H1 (cell line): Measurements from ENCODE around the gene SLC6A18. TPM values are rescaled to one million over a fixed set of nuclear protein-coding genes. Genes with fewer than 3 reads are reported as not detected.

Experiments used
- CTCF ChIA-PET: fragments of 300-600 bp; sonication (Branson Sonifier 250); formaldehyde crosslinking; loops from one replicate; lab custom pipeline; 2021; ENCODE audit not compliant: partially characterized antibody; lab: Charles Lee
- POLR2A ChIA-PET: fragments of 300-600 bp; sonication (Branson Sonifier 250); formaldehyde crosslinking; loops from one replicate; lab custom pipeline; 2021; ENCODE audit warnings: inconsistent platforms; ENCODE audit not compliant: partially characterized antibody; lab: Charles Lee
- DNase-seq, 2 experiments: peaks; one replicate each; pipeline versions ENCODE4 v3.0.0 to v3.0.0-alpha.2; 2010 to 2022; ENCODE audit warnings: low spot score in 2 of 2, low read depth in 1 of 2, mixed read lengths in 1 of 2
- FAIRE-seq: peaks from 2 replicates; lab custom pipeline; 2011; peaks lifted over from hg19 to GRCh38; lab: Jason Lieb, UNC
- H2AFZ ChIP-seq: 2 replicates; pipeline ENCODE4 v1.8.1; 2012; ENCODE audit warnings: low read length, inconsistent platforms
- H2AK5ac ChIP-seq: 2 replicates; pipeline ENCODE4 v1.6.1; 2013; ENCODE audit warnings: low read depth, low read length
- H2BK120ac ChIP-seq: replicated peaks from 2 replicates; pipeline ENCODE3; 2013; ENCODE audit warnings: low read depth, low read length, inconsistent platforms
- H2BK12ac ChIP-seq: 2 replicates; pipeline ENCODE4 v1.6.1; 2013; ENCODE audit warnings: low read depth, low read length
- H2BK15ac ChIP-seq: 2 replicates; pipeline ENCODE4 v1.6.1; 2013; ENCODE audit warnings: low read length
- H2BK20ac ChIP-seq: 2 replicates; pipeline ENCODE4 v1.6.1; 2013; ENCODE audit warnings: low read length
- H2BK5ac ChIP-seq: 2 replicates; pipeline ENCODE4 v1.6.1; 2013; ENCODE audit warnings: low read depth, low read length
- H3K14ac ChIP-seq: 2 replicates; pipeline ENCODE4 v1.6.1; 2013; ENCODE audit warnings: inconsistent platforms; ENCODE audit not compliant: insufficient read length
- H3K18ac ChIP-seq: 2 replicates; pipeline ENCODE4 v1.6.1; 2013; ENCODE audit warnings: low read length; ENCODE audit errors: extremely low read depth
- H3K23ac ChIP-seq: 2 replicates; pipeline ENCODE4 v1.6.1; 2013; ENCODE audit warnings: inconsistent platforms; ENCODE audit not compliant: insufficient read length
- H3K23me2 ChIP-seq: 2 replicates; pipeline ENCODE4 v1.6.1; 2013; ENCODE audit warnings: low read depth, low read length
- H3K27ac ChIP-seq: 2 replicates; pipeline ENCODE4 v1.6.1; 2011; ENCODE audit warnings: low read depth, low read length, inconsistent platforms
- H3K27me3 ChIP-seq, 4 experiments: replicated peaks in 1 of 4; 1 replicate in 1 of 4; 2 replicates in 3 of 4; pipeline versions ENCODE4 v1.6.1 to v1.8.1; 2011 to 2013; ENCODE audit warnings: low read length in 3 of 4, mild to moderate bottlenecking in 3 of 4, inconsistent platforms in 2 of 4, mixed read lengths in 2 of 4, moderate library complexity in 1 of 4; ENCODE audit not compliant: control insufficient read depth in 3 of 4, insufficient read depth in 3 of 4; ENCODE audit errors: extremely low read depth in 1 of 4
- H3K36me3 ChIP-seq, 4 experiments: 2 replicates each; pipeline versions ENCODE4 v1.6.1 to v1.8.1; 2011 to 2013; ENCODE audit warnings: mild to moderate bottlenecking in 4 of 4, low read length in 3 of 4, moderate library complexity in 2 of 4, control low read depth in 1 of 4, inconsistent platforms in 1 of 4; ENCODE audit not compliant: insufficient read depth in 4 of 4, control insufficient read depth in 2 of 4
- H3K4ac ChIP-seq: replicated peaks from 2 replicates; pipeline ENCODE3; 2013; ENCODE audit warnings: low read length, low read depth, mixed read lengths, inconsistent platforms; ENCODE audit not compliant: insufficient read length
- H3K4me1 ChIP-seq, 4 experiments: replicated peaks in 1 of 4; 1 replicate in 1 of 4; 2 replicates in 3 of 4; pipeline versions ENCODE4 v1.6.1 to v1.8.1; 2011 to 2013; ENCODE audit warnings: low read length in 3 of 4, inconsistent platforms in 2 of 4, mixed read lengths in 1 of 4; ENCODE audit not compliant: insufficient read depth in 4 of 4, control insufficient read depth in 3 of 4
- H3K4me2 ChIP-seq, 2 experiments: 2 replicates each; pipeline versions ENCODE4 v1.6.1 to v1.8.1; 2011 to 2013; ENCODE audit warnings: low read depth in 2 of 2, low read length in 2 of 2, control low read depth in 1 of 2, inconsistent platforms in 1 of 2, mild to moderate bottlenecking in 1 of 2; ENCODE audit not compliant: insufficient read depth in 1 of 2
- H3K4me3 ChIP-seq, 4 experiments: fragments of 200-600, 300-600 bp in 1 of 4; sonication (generic), shearing (Covaris generic), sonication (Bioruptor Twin) in 1 of 4; 2 replicates each; pipeline versions ENCODE4 v1.5.1 to v1.8.1; 2011 to 2016; ENCODE audit warnings: low read length in 4 of 4, low read depth in 3 of 4, control low read depth in 2 of 4, inconsistent platforms in 2 of 4, mild to moderate bottlenecking in 2 of 4, mixed read lengths in 1 of 4, moderate library complexity in 1 of 4; ENCODE audit not compliant: insufficient read depth in 2 of 4; ENCODE audit errors: extremely low read depth in 1 of 4
- H3K56ac ChIP-seq: replicated peaks from 2 replicates; pipeline ENCODE3; 2013; ENCODE audit warnings: low read depth, mild to moderate bottlenecking, mixed read lengths, low read length, inconsistent platforms; ENCODE audit not compliant: insufficient read length
- H3K79me1 ChIP-seq: 2 replicates; pipeline ENCODE4 v1.6.1; 2013; ENCODE audit warnings: low read depth, low read length, control low read depth
- H3K79me2 ChIP-seq, 2 experiments: 2 replicates each; pipeline versions ENCODE4 v1.6.1 to v1.8.1; 2012 to 2013; ENCODE audit warnings: low read length in 2 of 2, mild to moderate bottlenecking in 2 of 2, inconsistent platforms in 1 of 2; ENCODE audit not compliant: insufficient read depth in 2 of 2, control insufficient read depth in 1 of 2
- H3K9ac ChIP-seq, 4 experiments: replicated peaks in 1 of 4; 1 replicate in 1 of 4; 2 replicates in 3 of 4; pipeline versions ENCODE4 v1.6.1 to v1.8.1; 2011 to 2013; ENCODE audit warnings: low read depth in 3 of 4, low read length in 3 of 4, control low read depth in 2 of 4, mild to moderate bottlenecking in 2 of 4, moderate library complexity in 2 of 4, inconsistent platforms in 1 of 4; ENCODE audit errors: extremely low read depth in 1 of 4
- H3K9me3 ChIP-seq, 2 experiments: 2 replicates each; pipeline versions ENCODE4 v1.6.1 to v1.8.1; 2012 to 2013; ENCODE audit warnings: mild to moderate bottlenecking in 2 of 2, moderate library complexity in 2 of 2, control low read depth in 1 of 2, inconsistent platforms in 1 of 2, low read depth in 1 of 2, low read length in 1 of 2, mixed read lengths in 1 of 2; ENCODE audit not compliant: insufficient read depth in 2 of 2
- H4K20me1 ChIP-seq, 2 experiments: replicated peaks in 1 of 2; 2 replicates each; pipeline versions ENCODE3 to v1.8.1; 2011 to 2013; ENCODE audit warnings: inconsistent platforms in 2 of 2, low read length in 2 of 2, mild to moderate bottlenecking in 1 of 2; ENCODE audit not compliant: insufficient read depth in 2 of 2, control insufficient read depth in 1 of 2
- H4K5ac ChIP-seq: 2 replicates; pipeline ENCODE4 v1.6.1; 2013; ENCODE audit warnings: low read length, low read depth, mixed read lengths, inconsistent platforms; ENCODE audit not compliant: insufficient read length
- H4K8ac ChIP-seq: 2 replicates; pipeline ENCODE4 v1.8.0; 2013; ENCODE audit warnings: mild to moderate bottlenecking, moderate library complexity, low read length, inconsistent platforms; ENCODE audit not compliant: insufficient read depth; ENCODE audit errors: extremely low read depth
- H4K91ac ChIP-seq: replicated peaks from 2 replicates; pipeline ENCODE3; 2013; ENCODE audit warnings: low read length, mixed read lengths, inconsistent platforms; ENCODE audit not compliant: insufficient read length
- BACH1 ChIP-seq: IDR thresholded peaks from 2 replicates; pipeline ENCODE4 v1.6.1; 2012; ENCODE audit warnings: low read length, improper control_type of control experiment
- BRCA1 ChIP-seq: IDR thresholded peaks from 2 replicates; pipeline ENCODE4 v1.6.1; 2012; ENCODE audit warnings: low read depth, low read length, improper control_type of control experiment
- CHD1 ChIP-seq: IDR thresholded peaks from 2 replicates; pipeline ENCODE4 v1.6.1; 2012; ENCODE audit warnings: low read depth, low read length, improper control_type of control experiment
- EGR1 ChIP-seq: IDR thresholded peaks from 2 replicates; pipeline ENCODE4 v1.6.1; 2011; ENCODE audit warnings: low read depth, low read length, borderline replicate concordance
- GABPA ChIP-seq: IDR thresholded peaks from 2 replicates; pipeline ENCODE4 v1.6.1; 2011; ENCODE audit warnings: mild to moderate bottlenecking, low read length, moderate library complexity, borderline replicate concordance; ENCODE audit not compliant: insufficient read depth
- KDM4A ChIP-seq: IDR thresholded peaks from one replicate; pipeline ENCODE4 v1.7.1; 2012; ENCODE audit warnings: low read depth, mild to moderate bottlenecking, moderate library complexity, low read length, inconsistent platforms; ENCODE audit not compliant: severe bottlenecking
- POLR2A ChIP-seq, 2 experiments: IDR thresholded peaks; 1 replicate in 1 of 2; 2 replicates in 1 of 2; pipeline ENCODE4 v1.6.1; 2011; ENCODE audit warnings: low read depth in 2 of 2, low read length in 2 of 2, mild to moderate bottlenecking in 2 of 2; ENCODE audit errors: control extremely low read depth in 1 of 2
- RBBP5 ChIP-seq: IDR thresholded peaks from 2 replicates; pipeline ENCODE4 v1.7.1; 2012; ENCODE audit warnings: low read depth, mild to moderate bottlenecking, inconsistent platforms, low read length, moderate library complexity, borderline replicate concordance
- TBP ChIP-seq: IDR thresholded peaks from 2 replicates; pipeline ENCODE4 v1.6.1; 2011; ENCODE audit warnings: low read depth, low read length, improper control_type of control experiment
- ZNF274 ChIP-seq: IDR thresholded peaks from 2 replicates; pipeline ENCODE4 v1.7.0; 2012; ENCODE audit warnings: low read length, borderline replicate concordance; ENCODE audit errors: extremely low read depth
- WGBS, 2 experiments: shearing (Covaris generic) in 1 of 2; methylation state at CpG; one replicate each; pipeline versions ENCODE4 v1.1.6 to v1.1.7; 2013 to 2015; ENCODE audit warnings: low lambda C conversion rate in 2 of 2, mixed read lengths in 2 of 2, inconsistent platforms in 1 of 2, low coverage in 1 of 2, missing lambda C conversion rate in 1 of 2; ENCODE audit not compliant: insufficient replicate concordance in 2 of 2, insufficient coverage in 1 of 2, insufficient read length in 1 of 2; ENCODE audit errors: extremely low coverage in 1 of 2, missing lambda C conversion rate in 1 of 2; 5-methylcytosine and 5-hydroxymethylcytosine counted together
- long read RNA-seq, 2 experiments: library from RNA in 1 of 2; library from capped mRNA in 1 of 2; stranded (forward); transcript quantifications; one replicate each; pipeline ENCODE4 v2.0.0, GENCODE V29; 2021; ENCODE audit warnings: inconsistent platforms in 1 of 2
- polyA minus RNA-seq, 3 experiments: library from RNA; depleted of rRNA, polyadenylated mRNA; stranded (reverse); fragments of >200 nt; gene quantifications; 1 replicate in 2 of 3; 2 replicates in 1 of 3; pipeline ENCODE4 v1.2.3, GENCODE V29; 2011
- polyA plus RNA-seq, 7 experiments: library from polyadenylated mRNA; depleted of rRNA in 3 of 7; stranded (reverse) in 5 of 7; unstranded in 2 of 7; fragments of >200 nt in 5 of 7; fragments of 200-250 nt in 2 of 7; gene quantifications; 1 replicate in 5 of 7; 2 replicates in 1 of 7; 4 replicates in 1 of 7; pipeline versions ENCODE4 v1.2.1 to v1.2.3, GENCODE V29; 2011 to 2013; ENCODE audit warnings: missing spikeins in 2 of 7, mixed read lengths in 2 of 7
- total RNA-seq: library from RNA; stranded (reverse); fragmentation: NEBNext Ultra II Directional; extraction: Animal tissue kit (Norgen Biotek cat#: 25700); gene quantifications from 2 replicates; pipeline ENCODE4 v1.2.1, GENCODE V29; 2021

Gene SLC6A18, protein sequence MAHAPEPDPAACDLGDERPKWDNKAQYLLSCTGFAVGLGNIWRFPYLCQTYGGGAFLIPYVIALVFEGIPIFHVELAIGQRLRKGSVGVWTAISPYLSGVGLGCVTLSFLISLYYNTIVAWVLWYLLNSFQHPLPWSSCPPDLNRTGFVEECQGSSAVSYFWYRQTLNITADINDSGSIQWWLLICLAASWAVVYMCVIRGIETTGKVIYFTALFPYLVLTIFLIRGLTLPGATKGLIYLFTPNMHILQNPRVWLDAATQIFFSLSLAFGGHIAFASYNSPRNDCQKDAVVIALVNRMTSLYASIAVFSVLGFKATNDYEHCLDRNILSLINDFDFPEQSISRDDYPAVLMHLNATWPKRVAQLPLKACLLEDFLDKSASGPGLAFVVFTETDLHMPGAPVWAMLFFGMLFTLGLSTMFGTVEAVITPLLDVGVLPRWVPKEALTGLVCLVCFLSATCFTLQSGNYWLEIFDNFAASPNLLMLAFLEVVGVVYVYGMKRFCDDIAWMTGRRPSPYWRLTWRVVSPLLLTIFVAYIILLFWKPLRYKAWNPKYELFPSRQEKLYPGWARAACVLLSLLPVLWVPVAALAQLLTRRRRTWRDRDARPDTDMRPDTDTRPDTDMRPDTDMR
- total RNA-seq (not detected in 2 replicates), polyA plus RNA-seq (2011; rRNA removed) (0.03 TPM in 1 of 2 replicates, not detected in the other), polyA minus RNA-seq (2011; rRNA and poly(A)+ RNA removed) (not detected in 2 replicates)
- polyA plus RNA-seq (2011; cell fraction: cytosol; rRNA removed), result not detected
- polyA plus RNA-seq (2011; cell fraction: nucleus; rRNA removed), result not detected
- not detected in 4 replicates for polyA plus RNA-seq (2012, experiment 1 of 2)
- polyA plus RNA-seq (2012, experiment 2 of 2), result not detected
- polyA plus RNA-seq (2013, experiment 1 of 2), result not detected
- polyA plus RNA-seq (2013, experiment 2 of 2), result not detected
- polyA minus RNA-seq (2011; cell fraction: cytosol; rRNA and poly(A)+ RNA removed), result not detected
- polyA minus RNA-seq (2011; cell fraction: nucleus; rRNA and poly(A)+ RNA removed), result not detected
- long read RNA-seq, experiment 1, result 0 reads
- long read RNA-seq, experiment 2, result 0 reads

DNA sequence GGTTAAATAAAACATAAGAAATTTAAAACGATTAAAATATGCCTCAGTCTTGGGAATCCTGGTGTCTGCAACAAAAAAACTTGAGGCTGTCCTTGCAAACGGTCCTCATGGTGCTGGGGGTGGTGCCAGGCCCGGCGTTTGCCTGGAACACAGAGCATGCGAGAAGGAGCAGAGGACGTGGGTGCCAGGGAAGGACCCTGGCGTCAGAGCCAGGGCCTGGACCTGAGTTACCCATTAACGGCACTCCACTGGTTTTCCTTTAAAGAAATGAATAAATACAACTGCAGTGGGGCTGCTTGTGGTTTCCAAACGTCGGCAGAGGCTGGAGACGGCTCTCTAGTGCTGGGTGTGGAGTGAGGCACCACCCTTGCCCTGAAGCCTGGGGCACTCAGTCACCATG lies at the start of gene SLC6A18:
TSS of gene SLC6A18 (plus strand) at position 301 of the 400 bp plus-strand sequence. CDS start at position 398, 97 bp downstream.
- Histone ChIP-seq H3K14ac (no peak within 1 kb of the TSS), H3K23ac (no peak within 1 kb of the TSS), H3K18ac (no peak within 1 kb of the TSS), H2AFZ (no peak within 1 kb of the TSS), H2BK15ac (no peak within 1 kb of the TSS), H4K91ac (no peak within 1 kb of the TSS), H3K4me3 (no peak within 1 kb of the TSS), H3K9me3 (peaks cover 0 to 4% of the 10 kb centered on the region in 2 experiments; a peak in 1 of 4 replicates), H3K79me2 (no peaks in the 10 kb centered on the region), H3K9ac (no peak within 1 kb of the TSS), H2BK12ac (no peak within 1 kb of the TSS), H3K79me1 (no peaks in the 10 kb centered on the region), H3K27me3 (no peaks in the 10 kb centered on the region; a peak in 1 of 7 replicates), H3K23me2 (peaks cover 6% of the 10 kb centered on the region; the same call in 1 of the 2 replicates), H3K4ac (no peak within 1 kb of the TSS), H4K5ac (no peak within 1 kb of the TSS), H3K36me3 (no peaks in the 10 kb centered on the region), H3K27ac (no peak within 1 kb of the TSS), H3K4me2 (no peak within 1 kb of the TSS), H3K4me1 (peaks cover 0 to 5% (median 1%) of the 10 kb centered on the region in 4 experiments; a peak in 3 of 7 replicates), H2BK5ac (no peak within 1 kb of the TSS), H3K56ac (no peak within 1 kb of the TSS), H4K8ac (no peak within 1 kb of the TSS; the same call in 1 of the 2 replicates), H2BK120ac (no peak within 1 kb of the TSS), H4K20me1 (peaks cover 0 to 5% of the 10 kb centered on the region in 2 experiments), H2BK20ac (no peak within 1 kb of the TSS), H2AK5ac (no peak within 1 kb of the TSS)
- DNase-seq (no peak), FAIRE-seq (no peak)
- ChIA-PET POLR2A (no interaction called here), CTCF (interaction anchor here (0.6 to 1.2 kb wide), 3 partner anchors 9 to 337 kb away, joined by 3 to 4 read pairs (median 3); no protein-coding TSS in a partner anchor)
- WGBS, 2 experiments, result 83% methylated on average over 11 of the region's 11 CpGs; no CpG with 5 or more reads in 1 of the 2 experiments
- TF ChIP-seq POLR2A (IDR thresholded peaks at IDR 0.05; ENCODE audit: control extremely low read depth in 1 of 2, low read depth in 2 of 2, low read length in 2 of 2) (no peak), RBBP5 (no peak), KDM4A (no peak), EGR1 (no peak), BACH1 (no peak), ZNF274 (no peak), TBP (no peak), BRCA1 (no peak), CHD1 (no peak), GABPA (no peak)
